Urinary bladder (tissue), 4 donors: ENCODE results near the gene HMCES. TPM values are rescaled to one million over a fixed set of nuclear protein-coding genes. Genes with fewer than 3 reads are reported as not detected.

Experiments
- DNase-seq: peaks from one replicate; pipeline ENCODE4 v3.0.0-alpha.2; 2015; ENCODE audit errors: extremely low spot score
- H3K27ac ChIP-seq: one replicate; pipeline ENCODE4 v1.5.1; 2013; ENCODE audit warnings: low read depth, mild to moderate bottlenecking, moderate library complexity
- H3K36me3 ChIP-seq: one replicate; pipeline ENCODE4 v1.6.1; 2013; ENCODE audit warnings: mild to moderate bottlenecking, moderate library complexity; ENCODE audit not compliant: insufficient read depth
- H3K4me1 ChIP-seq: one replicate; pipeline ENCODE4 v1.6.1; 2013; ENCODE audit warnings: mild to moderate bottlenecking, moderate library complexity; ENCODE audit not compliant: insufficient read depth
- H3K4me3 ChIP-seq: one replicate; pipeline ENCODE4 v1.5.1; 2013; ENCODE audit warnings: low read depth, low read length
- WGBS: extraction: QIAGEN DNeasy Blood & Tissue Kit; methylation state at CpG from one replicate; pipeline ENCODE4 v1.1.7; 2013; 5-methylcytosine and 5-hydroxymethylcytosine counted together
- polyA plus RNA-seq: library from polyadenylated mRNA; stranded (reverse); fragments of 200-250 nt; gene quantifications from one replicate; pipeline ENCODE4 v1.2.3, GENCODE V29; 2013
- total RNA-seq: library from RNA; depleted of rRNA; stranded (reverse); fragments of >200 nt; gene quantifications from one replicate; pipeline ENCODE4 v1.2.3, GENCODE V29; 2014
- donor health status: healthy with polysubstance abuse.
- donor health status: healthy.

The HMCES gene
- total and polyA plus RNA-seq, 2 donors = 15.9 to 33.9 TPM

GRCh38 chr3:129266651-129267050, 12.0 kb upstream of the HMCES start:
- 93% methylated on average over 4 of the region's 4 CpGs for WGBS
- H3K36me3 ChIP-seq = peaks cover 6% of the 10 kb centered on the region
- H3K4me1 ChIP-seq = no peaks in the 10 kb centered on the region
- no peak for DNase-seq
- H3K4me3 ChIP-seq = no peak overlapping the region
- no peak overlapping the region for H3K27ac ChIP-seq

- Histone ChIP-seq H3K36me3 (peaks cover 13% of the 10 kb centered on the region), H3K27ac (no peak overlapping the region), H3K4me3 (no peak overlapping the region), H3K4me1 (no peaks in the 10 kb centered on the region)
- DNase-seq = no peak
- WGBS = 96% methylated on average over 4 of the region's 4 CpGs
Observed at GRCh38 chr3:129268396-129268795, 10.3 kb upstream of the HMCES start.

GRCh38 chr3:129271674-129272073, 7.0 kb upstream of the HMCES start:
- peaks cover 11% of the 10 kb centered on the region for H3K36me3 ChIP-seq
- no peaks in the 10 kb centered on the region for H3K4me1 ChIP-seq
- no peak for DNase-seq
- H3K4me3 ChIP-seq = no peak overlapping the region
- 93% methylated on average over 11 of the region's 11 CpGs for WGBS
- H3K27ac ChIP-seq = no peak overlapping the region

GRCh38 chr3:129276385-129276784, 2.3 kb upstream of the HMCES start:
- DNase-seq = no peak
- WGBS = 65% methylated on average over 2 of the region's 2 CpGs
- H3K4me1 ChIP-seq = no peaks in the 10 kb centered on the region
- no peak overlapping the region for H3K4me3 ChIP-seq
- H3K27ac ChIP-seq = no peak overlapping the region
- H3K36me3 ChIP-seq = peaks cover 7% of the 10 kb centered on the region

GRCh38 chr3:129277829-129278271, 820 bp upstream of the HMCES start:
- DNase-seq = no peak
- H3K36me3 ChIP-seq = no peaks in the 10 kb centered on the region
- peak overlapping the region; percentile 92 for H3K4me3 ChIP-seq
- peak overlapping the region; percentile 83 for H3K27ac ChIP-seq
- no peaks in the 10 kb centered on the region for H3K4me1 ChIP-seq
- WGBS = 62% methylated on average over 11 of the region's 11 CpGs

GRCh38 chr3:129278966-129279906, 566 bp downstream of the HMCES start:
- peak overlapping the region; percentile 97 for H3K27ac ChIP-seq
- H3K4me3 ChIP-seq = peak overlapping the region; percentile 92
- DNase-seq = no peak
- H3K36me3 ChIP-seq = no peaks in the 10 kb centered on the region
- no peaks in the 10 kb centered on the region for H3K4me1 ChIP-seq
- 1% methylated on average over 82 of the region's 82 CpGs for WGBS

- H3K36me3 ChIP-seq = no peaks in the 10 kb centered on the region
- DNase-seq = no peak
- 74% methylated on average over 2 of the region's 2 CpGs for WGBS
- H3K4me3 ChIP-seq = no peak overlapping the region
- no peaks in the 10 kb centered on the region for H3K4me1 ChIP-seq
- H3K27ac ChIP-seq = no peak overlapping the region
Observed at GRCh38 chr3:129280183-129280582, 1.5 kb downstream of the HMCES start.

GRCh38 chr3:129281726-129282125, 3.1 kb downstream of the HMCES start:
- WGBS = 86% methylated on average over 5 of the region's 5 CpGs
- Histone ChIP-seq H3K36me3 (no peaks in the 10 kb centered on the region), H3K4me3 (no peak overlapping the region), H3K4me1 (no peaks in the 10 kb centered on the region), H3K27ac (no peak overlapping the region)
- DNase-seq = no peak

GRCh38 chr3:129282727-129283327, 4.2 kb downstream of the HMCES start:
- H3K36me3 ChIP-seq = peaks cover 2% of the 10 kb centered on the region
- H3K27ac ChIP-seq = no peak overlapping the region
- H3K4me1 ChIP-seq = no peaks in the 10 kb centered on the region
- no peak for DNase-seq
- 83% methylated on average over 6 of the region's 6 CpGs for WGBS
- no peak overlapping the region for H3K4me3 ChIP-seq

GRCh38 chr3:129286081-129286480, 7.4 kb downstream of the HMCES start:
- H3K4me3 ChIP-seq = no peak overlapping the region
- no peak overlapping the region for H3K27ac ChIP-seq
- peaks cover 2% of the 10 kb centered on the region for H3K36me3 ChIP-seq
- no peaks in the 10 kb centered on the region for H3K4me1 ChIP-seq
- no peak for DNase-seq
- WGBS = 86% methylated on average over 2 of the region's 2 CpGs

GRCh38 chr3:129288446-129288845, 9.8 kb downstream of the HMCES start:
- H3K4me1 ChIP-seq = no peaks in the 10 kb centered on the region
- peaks cover 2% of the 10 kb centered on the region for H3K36me3 ChIP-seq
- H3K4me3 ChIP-seq = no peak overlapping the region
- DNase-seq = no peak
- no peak overlapping the region for H3K27ac ChIP-seq
- 95% methylated on average over 3 of the region's 3 CpGs for WGBS

GRCh38 chr3:129289201-129289921, 10.7 kb downstream of the HMCES start:
- Histone ChIP-seq H3K27ac (no peak overlapping the region), H3K4me1 (no peaks in the 10 kb centered on the region), H3K36me3 (peaks cover 2% of the 10 kb centered on the region), H3K4me3 (no peak overlapping the region)
- no peak for DNase-seq
- WGBS = 93% methylated on average over 6 of the region's 6 CpGs

GRCh38 chr3:129291236-129291886, 12.7 kb downstream of the HMCES start:
- WGBS = 42% methylated on average over 4 of the region's 4 CpGs
- Histone ChIP-seq H3K36me3 (peaks cover 2% of the 10 kb centered on the region), H3K27ac (no peak overlapping the region)

More at GRCh38 chr3:129291236-129291886, 12.7 kb downstream of the HMCES start:
- no peak for DNase-seq
- Histone ChIP-seq H3K4me1 (no peaks in the 10 kb centered on the region), H3K4me3 (no peak overlapping the region)
